GM23338 (cell line): ENCODE data around the gene MED13L. TPM values are rescaled to one million over a fixed set of nuclear protein-coding genes. Genes with fewer than 3 reads are reported as not detected.

Experiments used
- ATAC-seq: fragments of 200-7000 bp; cut with Tn5 transposase; 3 replicates; pipeline ENCODE4 v1.9.1; 2020
- DNase-seq: peaks from one replicate; pipeline ENCODE4 v3.0.0-alpha.2; 2015; ENCODE audit warnings: low spot score
- H2AFZ ChIP-seq: fragments of 200-600 bp; sonication (generic); 2 replicates; pipeline ENCODE4 v1.8.0; 2016; ENCODE audit warnings: antibody characterized with exemption, mild to moderate bottlenecking, moderate library complexity
- H3F3A ChIP-seq: fragments of 200-600 bp; sonication (generic); replicated peaks from 2 replicates; pipeline ENCODE4 v1.8.0; 2017; ENCODE audit warnings: antibody characterized with exemption, mixed run types, low read depth
- H3K27ac ChIP-seq: fragments of 200-600 bp; sonication (generic); 2 replicates; pipeline ENCODE4 v1.6.1; 2016; ENCODE audit warnings: low read depth
- H3K27me3 ChIP-seq: fragments of 200-600 bp; sonication (generic); 2 replicates; pipeline ENCODE4 v1.8.0; 2016; ENCODE audit warnings: mild to moderate bottlenecking, mixed run types, moderate library complexity; ENCODE audit not compliant: insufficient read depth
- H3K36me3 ChIP-seq: fragments of 200-600 bp; sonication (generic); 2 replicates; pipeline ENCODE4 v1.8.0; 2016; ENCODE audit warnings: mild to moderate bottlenecking; ENCODE audit not compliant: insufficient read depth
- H3K4me1 ChIP-seq: fragments of 200-600 bp; sonication (generic); 2 replicates; pipeline ENCODE4 v1.8.0; 2016; ENCODE audit warnings: mild to moderate bottlenecking, moderate library complexity; ENCODE audit not compliant: insufficient read depth
- H3K4me2 ChIP-seq: fragments of 200-600 bp; sonication (generic); 2 replicates; pipeline ENCODE4 v1.7.1; 2017; ENCODE audit warnings: mixed run types
- H3K4me3 ChIP-seq: fragments of 200-600 bp; sonication (generic); 2 replicates; pipeline ENCODE4 v1.6.1; 2016; ENCODE audit warnings: mixed run types
- H3K79me2 ChIP-seq: fragments of 200-600 bp; sonication (generic); replicated peaks from 2 replicates; pipeline ENCODE4 v1.8.0; 2017; ENCODE audit warnings: mild to moderate bottlenecking; ENCODE audit not compliant: insufficient read depth
- H3K9me2 ChIP-seq: fragments of 200-600 bp; sonication (generic); 2 replicates; pipeline ENCODE4 v1.8.0; 2017; ENCODE audit not compliant: insufficient read depth
- H4K20me1 ChIP-seq: fragments of 200-600 bp; sonication (generic); replicated peaks from 2 replicates; pipeline ENCODE4 v1.8.0; 2017; ENCODE audit warnings: mild to moderate bottlenecking; ENCODE audit not compliant: insufficient read depth
- H3K27ac Mint-ChIP-seq: 2 replicates; pipeline ENCODE4 v1.8.0; 2020; ENCODE audit warnings: inconsistent platforms, mild to moderate bottlenecking, moderate library complexity, mixed read lengths
- H3K27me3 Mint-ChIP-seq: 3 replicates; pipeline ENCODE4 v1.8.0; 2022; ENCODE audit warnings: low read depth, mild to moderate bottlenecking, moderate library complexity, mixed read lengths, inconsistent platforms; ENCODE audit not compliant: insufficient read depth, poor library complexity
- H3K36me3 Mint-ChIP-seq: 3 replicates; pipeline ENCODE4 v1.8.0; 2021; ENCODE audit warnings: low read depth, mild to moderate bottlenecking, inconsistent platforms, moderate library complexity, mixed read lengths
- H3K4me1 Mint-ChIP-seq: 3 replicates; pipeline ENCODE4 v1.8.0; 2020; ENCODE audit warnings: mild to moderate bottlenecking, inconsistent platforms, mixed read lengths
- H3K4me3 Mint-ChIP-seq: 3 replicates; pipeline ENCODE4 v1.8.0; 2021; ENCODE audit warnings: moderate library complexity, mild to moderate bottlenecking, inconsistent platforms, mixed read lengths
- H3K9me3 Mint-ChIP-seq: 3 replicates; pipeline ENCODE4 v1.8.0; 2020; ENCODE audit warnings: moderate library complexity, mild to moderate bottlenecking, inconsistent platforms, mixed read lengths
- CREB1 ChIP-seq: fragments of 250-450 bp; sonication (Bioruptor Pico); IDR thresholded peaks from 2 replicates; pipeline ENCODE4 v1.5.0; 2020; ENCODE audit warnings: low read depth, mild to moderate bottlenecking, moderate library complexity
- CTCF ChIP-seq, 2 experiments: fragments of 200-600 bp in 1 of 2; sonication (generic) in 1 of 2; conservative IDR thresholded peaks; 2 replicates each; pipeline versions ENCODE4 v1.5.1 to v1.6.1; 2016 to 2017; ENCODE audit warnings: antibody characterized with exemption in 2 of 2, low read depth in 2 of 2, mild to moderate bottlenecking in 2 of 2, moderate library complexity in 1 of 2
- EZH2 ChIP-seq: fragments of 200-600 bp; sonication (generic); IDR thresholded peaks from one replicate; pipeline ENCODE4 v1.8.0; 2017; ENCODE audit warnings: antibody characterized with exemption, mild to moderate bottlenecking, low read depth; ENCODE audit not compliant: unreplicated experiment
- EZH2phosphoT487 ChIP-seq: fragments of 200-600 bp; sonication (generic); IDR thresholded peaks from one replicate; pipeline ENCODE4 v1.8.1; 2018; ENCODE audit warnings: antibody characterized with exemption; ENCODE audit not compliant: unreplicated experiment
- JUNB ChIP-seq: IDR thresholded peaks from one replicate; pipeline ENCODE4 v1.6.1; 2016; ENCODE audit warnings: antibody characterized with exemption; ENCODE audit not compliant: unreplicated experiment
- NANOG ChIP-seq: IDR thresholded peaks from 2 replicates; pipeline ENCODE4 v1.6.1; 2016; ENCODE audit warnings: antibody characterized with exemption, borderline replicate concordance
- POLR2AphosphoS5 ChIP-seq: IDR thresholded peaks from 2 replicates; pipeline ENCODE4 v1.6.1; 2016; ENCODE audit warnings: antibody characterized with exemption, low read depth
- STAT1 ChIP-seq: IDR thresholded peaks from one replicate; pipeline ENCODE4 v1.6.1; 2016; ENCODE audit warnings: antibody characterized with exemption; ENCODE audit not compliant: unreplicated experiment
- ZNF114 ChIP-seq: fragments of 250-450 bp; sonication (Bioruptor Pico); IDR thresholded peaks from 2 replicates; pipeline ENCODE4 v1.5.0; 2020; ENCODE audit warnings: mild to moderate bottlenecking, moderate library complexity
- ZNF331 ChIP-seq: fragments of 250-450 bp; sonication (Bioruptor Pico); IDR thresholded peaks from 2 replicates; pipeline ENCODE4 v1.5.0; 2020; ENCODE audit warnings: low read depth, mild to moderate bottlenecking, moderate library complexity
- ZNF462 ChIP-seq: fragments of 250-450 bp; sonication (Bioruptor Pico); IDR thresholded peaks from 2 replicates; pipeline ENCODE4 v1.5.0; 2020; ENCODE audit warnings: mild to moderate bottlenecking, moderate library complexity
- polyA plus RNA-seq: library from polyadenylated mRNA; unstranded; fragments of >200 nt; fragmentation: Nextera tagmentation; extraction: Ambion mirVana; gene quantifications from 2 replicates; pipeline ENCODE4 v1.2.1, GENCODE V29; 2016
- total RNA-seq: library from RNA; depleted of rRNA; stranded (reverse); fragments of >200 nt; shearing (Covaris generic); gene quantifications from 2 replicates; pipeline ENCODE4 v1.2.3, GENCODE V29; 2014
- TF ChIP-seq, protein P1 (sequence below): IDR thresholded peaks from 2 replicates; pipeline ENCODE4 v1.6.1; 2016; ENCODE audit warnings: antibody characterized with exemption
- TF ChIP-seq, protein P2 (sequence below): IDR thresholded peaks from one replicate; pipeline ENCODE4 v1.6.1; 2018; ENCODE audit warnings: antibody characterized with exemption; ENCODE audit not compliant: unreplicated experiment

Gene MED13L
- total and polyA plus RNA-seq, 2 experiments from 2014 or later: 20.9 to 73.6 TPM

- no peaks in the 10 kb centered on the region for H3K36me3 ChIP-seq
- H3F3A ChIP-seq: no peaks in the 10 kb centered on the region
- Mint-ChIP-seq H3K4me3 (no peak overlapping the region), H3K27ac (no peak overlapping the region), H3K4me1 (peaks cover 33% of the 10 kb centered on the region), H3K9me3 (no peaks in the 10 kb centered on the region), H3K27me3 (no peaks in the 10 kb centered on the region), H3K36me3 (no peaks in the 10 kb centered on the region)
- H3K79me2 ChIP-seq: peaks cover 86% of the 10 kb centered on the region
- no peak overlapping the region for H2AFZ ChIP-seq
- no peak overlapping the region for H3K4me3 ChIP-seq
- no peaks in the 10 kb centered on the region for H3K9me2 ChIP-seq
- TF ChIP-seq, protein P1, sequence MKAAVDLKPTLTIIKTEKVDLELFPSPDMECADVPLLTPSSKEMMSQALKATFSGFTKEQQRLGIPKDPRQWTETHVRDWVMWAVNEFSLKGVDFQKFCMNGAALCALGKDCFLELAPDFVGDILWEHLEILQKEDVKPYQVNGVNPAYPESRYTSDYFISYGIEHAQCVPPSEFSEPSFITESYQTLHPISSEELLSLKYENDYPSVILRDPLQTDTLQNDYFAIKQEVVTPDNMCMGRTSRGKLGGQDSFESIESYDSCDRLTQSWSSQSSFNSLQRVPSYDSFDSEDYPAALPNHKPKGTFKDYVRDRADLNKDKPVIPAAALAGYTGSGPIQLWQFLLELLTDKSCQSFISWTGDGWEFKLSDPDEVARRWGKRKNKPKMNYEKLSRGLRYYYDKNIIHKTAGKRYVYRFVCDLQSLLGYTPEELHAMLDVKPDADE: no peak
- TF ChIP-seq NANOG (no peak), CREB1 (no peak), STAT1 (no peak), JUNB (no peak), POLR2AphosphoS5 (no peak), ZNF331 (CRISPR knock-in tag) (no peak), ZNF114 (no peak), CTCF (conservative IDR thresholded peaks at IDR 0.05; ENCODE audit: low read depth in 2 of 2) (no peak), EZH2phosphoT487 (no peak), ZNF462 (CRISPR knock-in tag) (no peak), EZH2 (no peak)
- TF ChIP-seq, protein P2, sequence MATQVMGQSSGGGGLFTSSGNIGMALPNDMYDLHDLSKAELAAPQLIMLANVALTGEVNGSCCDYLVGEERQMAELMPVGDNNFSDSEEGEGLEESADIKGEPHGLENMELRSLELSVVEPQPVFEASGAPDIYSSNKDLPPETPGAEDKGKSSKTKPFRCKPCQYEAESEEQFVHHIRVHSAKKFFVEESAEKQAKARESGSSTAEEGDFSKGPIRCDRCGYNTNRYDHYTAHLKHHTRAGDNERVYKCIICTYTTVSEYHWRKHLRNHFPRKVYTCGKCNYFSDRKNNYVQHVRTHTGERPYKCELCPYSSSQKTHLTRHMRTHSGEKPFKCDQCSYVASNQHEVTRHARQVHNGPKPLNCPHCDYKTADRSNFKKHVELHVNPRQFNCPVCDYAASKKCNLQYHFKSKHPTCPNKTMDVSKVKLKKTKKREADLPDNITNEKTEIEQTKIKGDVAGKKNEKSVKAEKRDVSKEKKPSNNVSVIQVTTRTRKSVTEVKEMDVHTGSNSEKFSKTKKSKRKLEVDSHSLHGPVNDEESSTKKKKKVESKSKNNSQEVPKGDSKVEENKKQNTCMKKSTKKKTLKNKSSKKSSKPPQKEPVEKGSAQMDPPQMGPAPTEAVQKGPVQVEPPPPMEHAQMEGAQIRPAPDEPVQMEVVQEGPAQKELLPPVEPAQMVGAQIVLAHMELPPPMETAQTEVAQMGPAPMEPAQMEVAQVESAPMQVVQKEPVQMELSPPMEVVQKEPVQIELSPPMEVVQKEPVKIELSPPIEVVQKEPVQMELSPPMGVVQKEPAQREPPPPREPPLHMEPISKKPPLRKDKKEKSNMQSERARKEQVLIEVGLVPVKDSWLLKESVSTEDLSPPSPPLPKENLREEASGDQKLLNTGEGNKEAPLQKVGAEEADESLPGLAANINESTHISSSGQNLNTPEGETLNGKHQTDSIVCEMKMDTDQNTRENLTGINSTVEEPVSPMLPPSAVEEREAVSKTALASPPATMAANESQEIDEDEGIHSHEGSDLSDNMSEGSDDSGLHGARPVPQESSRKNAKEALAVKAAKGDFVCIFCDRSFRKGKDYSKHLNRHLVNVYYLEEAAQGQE: no peak
- H4K20me1 ChIP-seq: no peaks in the 10 kb centered on the region; the same call in 1 of the 2 replicates
- H3K27me3 ChIP-seq: no peaks in the 10 kb centered on the region
- ATAC-seq: no peak
- no peak overlapping the region for H3K27ac ChIP-seq
- no peak for DNase-seq
- peaks cover 31% of the 10 kb centered on the region for H3K4me1 ChIP-seq
- H3K4me2 ChIP-seq: no peak overlapping the region
Observed at GRCh38 chr12:116150001-116150400, 127.5 kb downstream of the MED13L start.
